Activated CD4-positive, alpha-beta T cell treated with anti-CD3 and anti-CD28 coated beads, Interleukin-2, amount 50 U/mL, for 16 hours (primary cell): Measurements from ENCODE around the gene SLC17A9.
A peak's percentile ranks its signal among the peaks of the same experiment; 100 is the strongest.
"Not testable (repeated sequence)": the region's sequence is repeated elsewhere in the genome, so short reads cannot be mapped to it uniquely, and the experiment has no call there.

Experiments
- DNase-seq: peaks from one replicate; pipeline ENCODE4 v3.0.0-alpha.2; 2020

Gene SLC17A9

DNA sequence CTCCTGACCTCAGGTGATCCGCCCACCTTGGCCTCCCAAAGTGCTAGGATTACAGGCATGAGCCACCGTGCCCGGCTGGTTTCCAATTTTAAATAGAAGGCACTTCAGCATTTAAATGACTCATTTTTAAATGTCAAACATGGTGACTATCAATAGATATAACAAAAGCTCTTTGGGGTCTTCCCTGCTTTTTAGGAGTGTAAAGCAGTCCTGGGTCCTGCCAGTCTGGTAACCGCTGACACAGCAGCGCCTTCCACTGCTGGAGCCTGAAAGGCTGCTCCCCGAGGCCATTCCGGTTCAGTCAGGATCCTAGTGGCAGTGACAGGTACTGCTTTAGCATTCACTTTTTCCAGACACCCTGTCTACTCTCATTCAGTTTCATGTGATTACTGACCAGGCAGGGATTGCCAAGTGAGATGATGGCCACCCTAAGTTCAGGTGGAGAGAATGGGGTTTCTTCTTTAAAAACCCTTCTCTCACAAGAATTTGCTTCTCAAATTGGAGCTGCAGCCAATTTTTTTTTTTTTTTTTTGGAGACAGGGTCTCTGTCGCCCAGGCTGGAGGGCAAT, 31.3 kb upstream of the SLC17A9 start:
- peak; percentile 79 for DNase-seq

DNA sequence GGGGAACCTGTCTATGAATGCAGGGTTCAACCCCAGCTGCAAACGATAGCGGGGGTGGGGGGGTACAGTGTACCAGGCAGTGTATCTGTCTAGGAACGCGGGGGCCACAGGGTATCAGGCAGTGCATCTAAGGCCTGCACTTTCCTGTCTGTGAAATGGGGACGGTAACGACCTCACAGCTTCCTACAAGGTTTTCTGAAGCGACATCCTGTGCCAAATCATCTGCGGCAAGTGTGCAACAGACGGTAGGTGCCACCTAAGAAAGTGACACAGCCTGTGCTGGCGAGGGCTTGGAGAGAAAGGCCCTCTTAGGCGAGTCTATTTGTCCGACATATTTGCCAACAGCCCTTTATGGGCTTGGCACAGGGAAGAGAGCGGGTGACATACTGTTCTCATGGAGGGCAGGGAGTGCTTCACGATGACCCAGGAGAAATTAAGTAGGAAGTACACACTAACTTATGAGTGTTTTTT, 30.0 kb upstream of the SLC17A9 start:
- peak; percentile 83 for DNase-seq

DNA sequence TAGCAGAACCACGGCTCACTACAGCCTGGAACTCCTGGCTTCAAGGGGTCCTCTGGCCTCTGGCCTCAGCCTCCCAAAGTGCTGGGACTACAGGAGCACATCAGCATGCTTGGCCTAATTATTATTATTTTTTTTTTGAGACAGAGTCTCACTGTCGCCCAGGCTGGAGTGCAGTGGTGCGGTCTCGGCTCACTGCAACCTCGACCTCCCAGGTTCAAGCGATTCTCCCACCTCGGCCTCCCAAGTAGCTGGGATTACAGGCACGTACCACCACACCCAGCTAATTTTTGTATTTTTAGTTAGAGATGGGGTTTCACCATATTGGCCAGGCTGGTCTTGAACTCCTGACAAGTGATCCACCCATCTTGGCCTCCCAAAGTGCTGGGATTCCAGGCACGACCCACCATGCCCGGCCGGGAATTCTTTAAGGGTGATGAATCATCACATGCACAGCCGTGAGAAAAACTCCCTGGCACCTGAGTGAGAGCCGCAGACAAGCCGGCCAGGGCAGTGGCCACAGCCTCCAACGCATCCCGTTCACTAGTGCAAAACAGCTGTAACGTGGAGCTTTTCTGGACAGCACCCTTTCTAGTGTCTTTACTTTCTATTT, 29.3 kb upstream of the SLC17A9 start:
- DNase-seq, result not testable (repeated sequence)

DNA sequence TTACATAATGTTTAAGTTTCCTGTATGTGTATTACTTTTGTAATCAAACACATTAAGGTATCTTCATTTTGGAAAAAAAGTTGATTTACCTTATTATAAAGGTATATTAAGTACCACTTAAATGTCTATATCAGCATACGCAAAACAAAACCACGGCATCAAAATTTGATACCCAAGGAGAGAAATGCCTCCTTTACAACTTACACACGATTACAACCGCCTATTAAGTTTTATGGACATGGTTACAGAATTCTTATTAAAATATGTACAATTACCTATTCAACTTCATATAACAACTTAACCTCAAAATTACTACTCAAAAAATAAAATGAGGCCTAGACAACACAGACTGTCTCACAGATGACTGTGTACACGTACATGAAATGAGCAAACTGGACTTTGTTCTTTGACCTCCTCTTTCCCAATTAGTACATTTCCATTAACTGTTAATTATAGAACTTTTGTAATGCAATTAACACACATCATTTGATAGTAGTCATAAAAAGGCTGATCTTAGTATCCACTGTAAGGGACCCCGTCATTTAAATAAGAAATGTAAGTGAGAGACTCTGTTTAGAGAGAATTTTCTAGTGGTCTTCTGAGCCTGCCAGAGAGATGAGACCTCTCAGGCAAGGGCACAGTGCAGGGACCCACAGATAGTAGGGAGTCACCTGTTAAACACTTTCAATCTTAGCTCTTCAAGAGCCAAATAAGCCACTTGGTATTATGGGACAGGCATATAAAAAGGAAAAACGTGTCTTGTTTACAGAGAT, 28.7 kb upstream of the SLC17A9 start:
- no peak for DNase-seq

DNA sequence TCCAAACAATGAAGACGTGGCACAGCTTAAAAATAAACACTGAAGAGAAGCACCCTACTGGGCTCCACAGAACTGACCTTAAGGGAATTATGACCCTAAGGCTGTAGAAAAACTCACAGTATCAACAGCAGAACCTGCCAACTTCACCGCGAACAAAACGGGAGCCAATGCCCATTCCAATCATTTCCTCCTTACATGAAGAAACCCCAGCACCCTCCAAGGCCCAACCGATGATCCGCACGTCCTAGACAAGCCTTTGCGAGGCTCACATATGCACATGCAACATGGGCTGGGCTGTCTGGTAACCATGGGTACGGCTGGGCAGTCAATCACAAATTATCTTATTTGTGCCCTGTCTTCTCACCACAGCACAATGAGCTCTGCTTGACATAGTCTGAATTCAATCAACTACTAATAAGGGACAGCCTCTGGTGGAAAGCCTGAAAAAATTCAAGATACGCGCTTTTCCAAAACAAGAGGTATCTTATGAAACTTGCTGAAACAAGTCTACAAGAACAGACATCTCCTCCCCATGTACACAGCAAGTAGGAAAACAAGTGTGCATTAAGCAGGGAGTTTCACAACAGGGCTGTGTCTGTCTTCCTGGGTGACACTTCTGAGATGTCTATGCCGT, 27.9 kb upstream of the SLC17A9 start:
- DNase-seq, result peak; percentile 50

DNA sequence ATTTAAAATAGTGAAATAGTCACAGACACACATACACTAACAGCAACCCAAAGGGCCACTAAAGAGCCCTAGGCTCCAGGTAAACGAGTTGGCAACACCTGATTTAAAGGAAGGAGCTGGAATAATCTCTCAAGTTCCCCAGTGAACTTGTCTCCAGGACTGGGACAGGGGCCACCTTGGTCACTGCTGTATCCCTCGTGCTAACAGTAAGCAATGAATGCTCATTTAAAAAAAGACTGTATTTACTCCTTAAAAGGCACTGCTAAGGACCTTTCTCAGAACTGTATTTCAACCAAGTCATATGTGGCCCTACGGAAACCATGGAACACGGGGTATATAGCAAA, 27.5 kb upstream of the SLC17A9 start:
- no peak for DNase-seq

DNA sequence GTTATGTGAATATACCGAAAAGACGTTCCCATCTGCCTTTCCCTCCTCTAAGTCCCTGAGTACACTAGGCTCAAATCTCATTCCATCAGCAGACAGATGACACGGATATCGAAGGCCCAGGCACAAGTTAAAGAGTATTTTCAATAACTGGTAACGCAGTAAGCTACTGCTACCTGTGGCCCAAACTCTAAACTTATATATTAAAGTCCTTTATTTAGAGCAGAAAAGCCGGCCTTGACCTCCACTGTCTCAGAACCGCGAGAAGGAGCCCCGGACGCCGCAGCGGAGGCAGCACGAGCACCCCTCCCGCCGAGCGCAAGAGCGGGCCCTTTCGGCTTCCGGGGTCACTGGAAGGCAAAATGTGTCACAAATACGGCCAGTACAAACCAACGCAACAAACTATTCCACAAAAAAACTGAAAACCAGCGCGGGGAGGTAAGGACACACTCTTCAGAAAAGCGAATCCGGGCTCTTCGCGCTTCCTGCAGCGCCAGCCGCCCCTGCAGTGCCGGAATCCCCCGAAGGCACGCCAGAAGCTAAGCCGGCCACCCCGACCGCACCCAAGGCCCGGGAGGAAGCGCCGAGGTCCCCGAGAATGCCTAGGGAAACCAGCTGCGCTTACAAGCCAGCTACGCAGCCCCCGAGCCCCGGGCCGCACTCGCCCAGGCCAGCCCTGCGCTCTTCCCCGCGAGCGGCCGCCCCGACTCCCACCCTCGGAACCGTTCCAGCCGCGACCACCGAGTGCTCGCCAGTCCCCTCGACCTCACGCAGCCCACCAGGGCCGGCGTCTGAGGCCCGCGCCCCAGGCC, 26.9 kb upstream of the SLC17A9 start:
- peak; percentile 52 for DNase-seq

DNA sequence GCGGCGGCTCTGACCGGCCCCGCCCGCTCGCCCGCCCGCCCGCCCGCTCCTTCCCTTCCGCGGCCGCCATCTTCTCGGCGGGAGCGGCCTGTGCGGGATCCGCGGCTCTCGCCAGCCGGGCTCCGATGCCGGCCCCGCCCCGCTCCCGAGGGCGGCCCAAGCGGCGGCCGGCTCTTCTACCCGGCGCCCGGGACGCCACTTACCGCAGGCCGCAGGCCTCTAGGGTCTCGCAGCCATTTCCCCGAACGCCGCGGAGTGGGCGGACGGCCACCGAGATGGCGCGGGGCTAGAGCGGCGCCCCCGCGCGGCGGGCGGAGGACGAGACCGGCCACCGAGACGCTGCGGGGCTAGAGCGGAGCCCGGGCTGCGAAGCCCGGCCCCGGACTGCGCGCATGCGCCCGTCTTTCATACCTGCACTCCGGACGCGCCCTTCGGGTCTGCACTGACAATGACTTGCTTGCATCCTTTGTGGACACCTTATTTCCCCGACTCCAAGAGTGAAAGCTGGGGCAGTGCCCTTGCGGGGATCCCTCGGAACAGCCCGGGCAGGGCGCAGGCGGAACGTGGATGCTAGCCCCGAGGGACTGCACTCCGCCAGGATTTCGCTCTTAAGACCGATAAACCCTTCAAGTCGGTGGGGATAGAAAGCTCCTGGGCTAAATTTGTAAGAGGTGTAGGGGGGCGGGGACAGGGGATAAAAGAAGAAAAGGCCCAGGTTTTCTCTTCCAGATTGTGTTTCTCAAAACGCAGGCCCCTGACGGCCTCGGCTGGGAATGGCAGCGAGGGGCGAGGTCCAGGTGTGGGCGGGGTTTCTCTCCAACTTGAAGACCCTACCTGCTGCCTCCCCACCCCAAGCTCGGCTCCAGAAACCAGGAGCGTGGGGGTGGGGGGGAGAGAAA, 26.0 kb upstream of the SLC17A9 start, which contains the start of gene DIDO1:
Gene DIDO1 (minus strand): TSS at position 277 of the 899 bp plus-strand sequence.
- peak; percentile 93 for DNase-seq

DNA sequence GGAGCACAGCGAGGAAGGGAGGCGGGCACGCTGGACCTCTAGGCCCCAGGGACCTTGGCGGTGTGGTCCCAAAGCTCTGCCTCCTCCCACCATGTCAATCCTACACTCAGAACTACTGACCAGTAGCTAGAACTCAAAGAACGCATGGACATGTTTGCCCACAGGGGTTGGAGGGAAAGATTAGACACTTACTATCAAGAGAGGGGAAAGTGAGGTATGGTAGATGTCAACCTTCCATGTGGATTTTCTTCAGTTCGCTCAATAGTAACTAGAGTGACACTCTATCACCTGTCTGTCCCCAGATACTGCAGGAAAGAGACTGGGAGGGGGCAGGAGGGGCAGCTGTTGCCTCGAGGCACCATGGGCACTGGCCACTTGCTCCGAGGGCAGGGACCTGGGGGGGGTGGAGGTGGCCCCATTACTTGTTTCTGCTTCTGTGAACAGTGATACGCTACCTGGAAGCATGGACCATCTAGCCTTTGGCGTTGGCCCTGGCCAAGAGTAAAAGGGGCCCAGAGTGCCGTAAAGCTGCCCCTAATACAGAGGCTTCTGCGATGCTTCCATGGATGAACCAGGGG, 25.3 kb upstream of the SLC17A9 start:
- no peak for DNase-seq

DNA sequence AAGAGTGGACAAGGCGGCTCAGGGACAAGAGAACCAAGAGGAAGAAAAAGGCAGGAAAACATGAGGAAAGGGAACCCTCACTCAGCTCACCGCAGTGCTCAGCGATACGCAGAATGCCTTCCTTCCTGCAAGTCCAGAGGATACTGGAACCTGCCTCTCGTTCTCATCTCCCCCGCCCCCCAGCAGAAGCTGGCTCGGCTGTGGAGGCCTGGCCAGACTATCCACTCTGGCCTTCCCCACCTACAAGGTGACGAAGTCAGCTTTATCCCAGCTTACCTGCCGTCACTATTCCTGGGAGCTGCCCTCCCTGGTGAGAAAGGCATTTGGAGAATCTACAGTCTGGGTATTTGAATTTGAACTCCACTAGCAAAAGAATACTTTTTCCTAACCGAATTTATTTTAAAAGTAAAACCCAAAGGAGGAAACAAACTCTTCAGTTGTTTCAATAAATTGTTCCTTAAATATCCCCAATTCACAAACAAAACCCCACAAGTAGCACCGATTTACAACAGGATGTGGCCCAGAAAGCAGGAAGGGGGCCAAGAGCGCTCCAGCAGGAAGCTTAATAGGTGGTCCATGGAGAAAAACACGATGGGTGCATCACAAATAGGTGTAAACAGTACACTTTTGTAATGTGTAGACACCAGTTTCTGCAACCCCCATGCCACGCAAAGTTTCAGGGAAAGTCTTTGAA, 24.1 kb upstream of the SLC17A9 start:
- DNase-seq, result no peak

DNA sequence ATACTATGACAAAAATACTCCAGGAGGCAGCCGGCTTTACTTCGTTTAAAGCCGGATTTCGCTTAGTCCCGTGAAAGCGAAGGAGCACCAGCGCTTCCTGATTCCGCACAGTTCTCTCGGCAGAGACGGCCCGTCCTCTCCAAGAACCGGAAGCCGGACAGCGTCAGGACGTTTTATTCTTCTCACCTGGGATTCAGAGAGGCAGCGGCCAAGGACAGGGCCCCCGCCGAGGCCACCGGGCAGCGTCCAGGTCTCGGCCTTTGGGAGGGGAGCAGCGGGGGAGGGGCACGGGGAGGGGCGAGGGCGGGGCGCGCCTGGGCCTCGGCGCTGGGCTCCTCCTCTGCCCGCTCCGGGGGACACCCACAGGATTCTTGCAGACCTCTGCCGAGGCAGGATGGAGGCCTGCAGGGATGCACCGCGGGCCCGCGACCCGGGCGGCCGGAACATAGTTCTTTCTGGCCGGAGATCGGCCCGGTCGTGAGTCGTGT, 23.4 kb upstream of the SLC17A9 start:
- peak; percentile 59 for DNase-seq

DNA sequence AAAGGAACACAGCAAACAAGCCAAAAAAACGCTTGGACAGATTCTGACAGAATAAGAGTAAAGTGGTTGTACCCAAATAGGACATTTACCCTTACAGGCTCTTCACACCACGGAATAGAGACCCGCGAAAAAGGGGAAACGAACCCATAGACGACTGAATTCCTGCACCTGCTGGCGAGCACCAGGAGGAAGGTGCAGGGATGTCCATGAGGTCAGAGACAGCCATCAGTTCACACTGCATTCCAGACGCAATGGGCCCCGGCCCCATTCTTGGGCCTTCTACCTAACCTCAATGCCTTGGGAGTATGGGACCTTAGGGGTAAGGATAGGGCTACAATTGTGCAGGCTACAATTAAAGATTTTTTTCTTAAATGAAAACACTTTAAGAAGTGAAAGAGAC, 21.0 kb upstream of the SLC17A9 start:
- DNase-seq, result no peak

DNA sequence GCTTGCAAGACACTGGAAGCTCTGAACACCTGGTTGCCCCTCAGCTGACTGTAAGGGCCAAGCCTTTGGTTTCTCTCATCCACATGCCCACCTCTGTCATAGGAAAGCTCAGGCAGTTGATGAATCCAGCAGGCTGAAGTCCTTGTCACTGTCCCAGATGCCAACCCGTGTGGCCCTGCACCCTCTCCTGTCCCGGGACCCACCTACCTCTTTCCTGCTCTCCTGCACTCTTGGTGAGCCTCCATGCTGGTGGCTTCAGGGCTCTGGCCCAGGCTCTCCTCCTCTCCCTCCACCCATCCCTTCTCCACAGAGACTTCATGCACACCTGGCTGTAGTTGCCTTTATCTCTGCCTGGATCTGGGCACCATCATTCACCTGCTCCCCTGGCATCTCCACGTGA, 18.5 kb upstream of the SLC17A9 start:
- no peak for DNase-seq

DNA sequence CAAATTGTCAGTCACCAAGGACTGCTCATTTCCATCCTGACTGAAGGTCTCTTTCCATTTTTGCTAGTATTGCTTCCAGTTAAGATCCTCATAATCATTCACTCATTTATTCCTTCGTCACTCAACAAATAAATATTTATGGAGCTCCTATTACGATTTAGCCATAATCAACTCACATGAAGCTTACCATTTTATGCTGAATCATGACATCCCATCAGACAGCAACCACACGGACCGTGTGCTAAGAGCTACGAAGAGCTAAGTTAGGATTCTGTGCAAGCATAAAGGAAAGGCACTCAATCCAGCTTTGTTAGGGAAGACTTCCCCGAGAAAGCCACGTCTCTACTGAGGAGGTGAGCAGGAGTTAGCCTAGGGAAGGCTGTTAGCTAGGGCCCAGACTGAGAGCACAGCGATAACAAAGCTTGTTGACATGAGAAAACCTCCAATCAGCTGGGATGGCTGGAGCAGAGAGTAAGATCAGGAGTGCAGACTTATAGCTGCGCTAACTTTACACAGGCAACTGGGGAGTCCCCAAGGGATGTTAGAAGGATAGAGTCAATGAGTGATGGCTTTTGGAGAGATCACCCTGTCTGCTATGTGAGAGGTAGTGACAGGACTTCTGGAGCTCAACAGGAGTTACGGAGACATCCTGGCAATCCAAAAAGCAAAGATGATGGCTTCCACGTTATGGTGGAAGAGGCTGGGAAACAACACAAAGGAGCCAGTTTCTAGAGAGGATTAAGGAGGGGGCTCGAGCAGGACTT, 17.1 kb upstream of the SLC17A9 start:
- DNase-seq, result no peak

DNA sequence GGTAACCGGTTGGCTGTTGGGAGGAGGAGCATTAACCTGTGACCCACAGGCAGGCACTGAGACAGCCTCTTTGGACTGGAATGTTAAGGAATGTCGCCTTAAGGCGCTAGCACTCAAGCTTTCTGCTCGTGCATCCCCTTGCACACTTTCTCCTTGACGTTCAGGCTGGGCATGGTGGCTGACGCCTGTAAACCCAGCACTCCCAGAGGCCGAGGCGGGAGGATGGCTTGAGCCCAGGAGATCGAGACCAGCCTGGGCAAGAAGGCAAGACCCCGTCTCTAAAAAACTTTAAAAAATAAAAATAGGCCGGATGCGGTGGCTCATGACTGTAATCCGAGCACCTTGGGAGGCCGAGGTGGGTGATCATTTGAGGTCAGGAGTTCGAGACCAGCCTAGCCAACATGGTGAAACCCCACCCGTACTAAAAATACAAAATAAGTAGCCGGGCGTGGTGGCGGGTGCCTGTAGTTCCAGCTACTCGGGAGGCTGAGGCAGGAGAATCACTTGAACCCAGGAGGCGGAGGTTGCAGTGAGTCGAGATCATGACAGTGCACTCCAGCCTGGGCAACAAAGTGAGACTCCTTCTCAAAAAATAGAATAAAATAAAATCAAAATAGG, 16.4 kb upstream of the SLC17A9 start:
- no peak for DNase-seq

DNA sequence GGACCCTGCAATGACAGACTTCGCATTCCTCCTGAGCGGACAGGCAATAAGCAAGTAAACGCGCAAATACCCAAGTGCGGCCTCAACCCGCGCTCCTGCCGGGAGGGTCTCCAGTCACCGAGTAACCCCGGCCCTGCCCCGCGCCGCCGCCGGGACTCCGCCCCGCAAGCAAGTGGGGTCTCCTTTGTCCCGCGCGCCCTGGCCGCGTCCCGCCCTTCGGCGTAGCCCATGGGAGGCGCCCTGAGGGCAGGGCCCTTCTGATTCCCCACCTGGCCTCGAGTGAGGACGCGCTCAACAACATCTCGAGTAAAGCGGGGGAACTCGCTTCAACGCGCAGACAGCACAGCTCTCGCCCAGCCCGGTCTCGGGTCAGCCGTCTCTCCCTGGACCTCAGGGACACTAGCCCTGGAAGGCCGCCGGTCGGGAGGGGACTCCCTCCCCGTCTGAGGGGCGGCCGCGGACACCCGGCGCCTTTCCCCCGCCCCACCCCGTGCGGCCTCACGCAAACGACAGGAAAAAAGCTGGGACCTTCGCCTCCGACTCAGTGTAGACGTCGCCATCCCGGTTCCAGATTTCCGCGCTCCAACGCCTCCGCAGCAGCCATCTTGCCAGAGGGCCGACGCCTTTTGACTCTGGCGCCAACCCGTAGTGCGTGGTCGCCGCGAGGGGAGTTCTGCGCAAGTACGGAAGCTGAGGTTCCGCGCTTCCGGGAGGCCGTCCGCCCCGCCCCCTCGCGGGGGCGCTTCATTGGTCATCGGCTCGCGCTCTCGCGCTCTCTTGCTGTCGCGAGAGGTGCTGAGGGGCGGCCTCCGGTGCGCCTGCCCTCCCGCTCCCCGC, 15.0 kb upstream of the SLC17A9 start:
- peak; percentile 98 for DNase-seq

DNA sequence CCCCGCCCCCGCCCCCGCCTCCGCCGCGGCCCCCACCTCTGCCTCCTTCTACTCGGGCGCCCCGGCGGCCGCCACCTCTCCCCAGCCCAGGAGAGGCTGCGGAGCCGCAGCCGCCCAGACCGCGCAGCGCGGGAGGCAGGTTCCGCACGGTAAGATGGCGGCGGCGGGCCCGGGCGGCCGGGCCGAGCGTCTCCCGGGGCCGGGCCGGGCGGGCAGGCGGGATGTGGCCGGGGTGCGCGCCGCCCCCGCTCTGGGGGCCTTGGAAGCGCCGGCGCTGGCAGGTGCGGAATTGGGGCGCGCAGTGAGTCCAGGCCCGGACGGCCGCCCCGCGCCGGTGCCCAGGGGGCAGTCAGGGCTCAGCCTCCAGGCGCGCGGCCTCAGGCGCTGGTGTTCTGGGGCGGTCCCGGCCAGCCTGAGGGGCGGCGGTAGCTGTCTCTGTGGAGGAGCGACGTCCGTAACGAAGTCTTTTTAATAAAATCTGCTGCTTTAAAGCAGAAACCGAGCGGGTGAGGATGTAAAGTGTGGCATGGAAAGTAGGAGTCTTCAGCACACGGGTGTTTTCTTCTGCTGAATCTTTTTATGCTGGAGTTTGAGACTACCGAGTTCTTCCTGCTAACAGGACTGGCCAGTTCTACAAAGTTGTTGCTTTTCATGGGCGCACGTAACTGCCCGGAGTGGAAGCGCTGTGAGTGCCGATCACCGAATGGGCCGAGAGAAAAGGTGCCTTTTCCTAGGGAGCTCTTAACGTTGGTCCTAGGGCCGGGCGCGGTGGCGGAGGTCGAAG, 14.2 kb upstream of the SLC17A9 start, which contains the start of gene GID8:
Gene GID8 (plus strand): TSS at position 43 of the 784 bp plus-strand sequence. CDS start 3,356 bp downstream, outside the sequence.
- peak; percentile 32 for DNase-seq
